Natural killer cell (primary cell): ENCODE results near the gene CHRNA1. TPM values are rescaled to one million over a fixed set of nuclear protein-coding genes. Genes with fewer than 3 reads are reported as not detected.
A peak's percentile ranks its signal among the peaks of the same experiment; 100 is the strongest.

ENCODE experiments used
- ATAC-seq, 3 donors: fragments of 150-1000 bp in 2 of 3; fragments of 200-7000 bp in 1 of 3; cut with Tn5 transposase; 1 replicate in 1 of 3; 2 replicates in 2 of 3; pipeline ENCODE4 v1.10.0; 2021; ENCODE audit warnings: mild to moderate bottlenecking in 2 of 3, moderate library complexity in 2 of 3
- DNase-seq, 2 donors: peaks; one replicate each; pipeline versions ENCODE4 v3.0.0 to v3.0.0-alpha.2; 2013 to 2021; ENCODE audit warnings: mixed read lengths in 1 of 2
- H3K27ac ChIP-seq: one replicate; pipeline ENCODE4 v1.5.1; 2013; ENCODE audit warnings: mild to moderate bottlenecking, low read length
- H3K27me3 ChIP-seq: one replicate; pipeline ENCODE4 v1.6.1; 2013; ENCODE audit warnings: low read length; ENCODE audit not compliant: control insufficient read depth, insufficient read depth
- H3K36me3 ChIP-seq: one replicate; pipeline ENCODE4 v1.6.1; 2013; ENCODE audit warnings: low read length; ENCODE audit not compliant: control insufficient read depth, insufficient read depth
- H3K4me1 ChIP-seq: one replicate; pipeline ENCODE4 v1.6.1; 2013; ENCODE audit warnings: low read length; ENCODE audit not compliant: control insufficient read depth, insufficient read depth
- H3K4me3 ChIP-seq: one replicate; pipeline ENCODE4 v1.5.1; 2013; ENCODE audit warnings: low read length
- H3K9me3 ChIP-seq: one replicate; pipeline ENCODE4 v1.6.1; 2013; ENCODE audit warnings: low read length; ENCODE audit not compliant: control insufficient read depth, insufficient read depth
- H3K27ac Mint-ChIP-seq, 2 donors: one replicate each; pipeline ENCODE4 v1.8.0; 2022; ENCODE audit warnings: mild to moderate bottlenecking in 2 of 2, mixed read lengths in 2 of 2, moderate library complexity in 1 of 2
- H3K27me3 Mint-ChIP-seq, 2 donors: one replicate each; pipeline ENCODE4 v1.8.0; 2022; ENCODE audit warnings: low read depth in 2 of 2, mixed read lengths in 2 of 2
- H3K36me3 Mint-ChIP-seq: one replicate; pipeline ENCODE4 v1.8.0; 2022; ENCODE audit warnings: mixed read lengths
- H3K4me1 Mint-ChIP-seq, 2 donors: one replicate each; pipeline ENCODE4 v1.8.0; 2022; ENCODE audit warnings: mixed read lengths in 2 of 2
- H3K4me3 Mint-ChIP-seq: one replicate; pipeline ENCODE4 v1.8.0; 2022; ENCODE audit warnings: mild to moderate bottlenecking, moderate library complexity, mixed read lengths
- H3K9me3 Mint-ChIP-seq, 2 donors: one replicate each; pipeline ENCODE4 v1.8.0; 2022; ENCODE audit warnings: mixed read lengths in 2 of 2
- CTCF ChIP-seq: fragments of 200-600 bp; IDR thresholded peaks from one replicate; pipeline ENCODE4 v1.8.0; 2022; ENCODE audit warnings: antibody characterized with exemption
- WGBS: methylation state at CpG from one replicate; pipeline ENCODE4 v1.1.7; 2013; ENCODE audit warnings: missing lambda C conversion rate; ENCODE audit not compliant: insufficient coverage; 5-methylcytosine and 5-hydroxymethylcytosine counted together
- intact Hi-C: fragments of 100-400 bp; cut with micrococcal nuclease; formaldehyde crosslinking; loops from one replicate; pipeline ENCODE4 v1.14.2; 2022
- total RNA-seq, 4 donors: library from RNA; stranded (reverse); fragments of 120-200 nt in 1 of 4; gene quantifications; one replicate each; pipeline versions ENCODE4 v1.2.3 to v1.2.4, GENCODE V29; 2013 to 2022

The CHRNA1 gene
- total RNA-seq, 3 donors from 2014 or later (not counting 1 experiment from before 2014, with no cell fraction given), result 0.23 TPM; not detected in 2

- Mint-ChIP-seq H3K27me3 (peaks cover 0 to 8% of the 10 kb centered on the region in 2 donors), H3K4me3 (no peak overlapping the region), H3K27ac (no peak overlapping the region), H3K4me1 (no peaks in the 10 kb centered on the region), H3K9me3 (no peaks in the 10 kb centered on the region), H3K36me3 (no peaks in the 10 kb centered on the region)
- intact Hi-C loops, result no loop called here
- WGBS, result 93% methylated on average over 14 of the region's 16 CpGs
- Histone ChIP-seq H3K27me3 (no peaks in the 10 kb centered on the region), H3K36me3 (no peaks in the 10 kb centered on the region), H3K4me1 (no peaks in the 10 kb centered on the region), H3K27ac (no peak overlapping the region), H3K4me3 (no peak overlapping the region), H3K9me3 (no peaks in the 10 kb centered on the region)
- no peak for TF ChIP-seq CTCF
- DNase-seq (no peak), ATAC-seq (no peak)
Observed at GRCh38 chr2:174789001-174789400, 24.7 kb upstream of the CHRNA1 start.

DNA sequence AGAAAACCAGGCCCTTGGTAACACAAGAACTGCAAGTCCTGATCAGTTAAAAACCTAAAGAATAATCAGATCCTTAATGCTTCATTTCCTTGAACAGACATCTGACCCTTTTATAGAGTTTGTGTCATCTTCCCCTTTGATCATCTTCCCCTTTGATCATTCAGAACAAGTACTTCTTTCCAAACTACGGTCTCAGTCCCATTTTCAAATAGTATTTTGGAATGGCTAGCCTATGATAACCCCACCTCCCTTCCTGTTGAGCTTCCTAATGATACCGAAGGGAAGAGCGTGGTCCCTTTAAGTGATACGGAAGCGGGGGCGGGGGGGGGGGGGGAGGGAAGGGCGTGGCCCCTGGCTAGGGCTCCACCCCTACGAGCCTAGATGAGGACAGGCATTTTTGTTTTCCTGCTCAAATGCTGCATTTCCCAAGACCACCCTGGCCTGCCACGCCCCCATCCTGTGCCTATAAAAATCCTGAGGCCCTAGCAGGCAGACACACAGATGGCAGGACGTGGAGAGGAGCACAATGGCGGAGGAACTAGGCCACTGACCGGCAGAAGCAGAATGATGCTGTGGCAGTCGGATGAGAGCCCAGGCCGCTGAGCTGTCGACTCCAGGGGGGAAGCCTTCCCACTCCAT, 24.1 kb upstream of the CHRNA1 start:
- Mint-ChIP-seq H3K27me3 (peaks cover 0 to 5% of the 10 kb centered on the region in 2 donors), H3K27ac (no peak overlapping the region), H3K36me3 (no peaks in the 10 kb centered on the region), H3K4me1 (no peaks in the 10 kb centered on the region), H3K4me3 (no peak overlapping the region), H3K9me3 (no peaks in the 10 kb centered on the region)
- DNase-seq, result peak in 1 of 2 donors; percentile 32
- 81% methylated on average over 13 of the region's 15 CpGs for WGBS
- Histone ChIP-seq H3K4me1 (no peaks in the 10 kb centered on the region), H3K27ac (no peak overlapping the region), H3K9me3 (no peaks in the 10 kb centered on the region), H3K36me3 (no peaks in the 10 kb centered on the region), H3K4me3 (no peak overlapping the region), H3K27me3 (no peaks in the 10 kb centered on the region)
- no peak for ATAC-seq
- TF ChIP-seq CTCF, result no peak
- intact Hi-C loops, result no loop called here

- Mint-ChIP-seq H3K4me3 (no peak overlapping the region), H3K9me3 (no peaks in the 10 kb centered on the region), H3K27me3 (peaks cover 0 to 4% of the 10 kb centered on the region in 2 donors), H3K27ac (no peak overlapping the region), H3K36me3 (no peaks in the 10 kb centered on the region), H3K4me1 (no peaks in the 10 kb centered on the region)
- WGBS, result 81% methylated on average over 5 of the region's 5 CpGs
- H3K4me1 ChIP-seq, result no peaks in the 10 kb centered on the region
- no peaks in the 10 kb centered on the region for H3K9me3 ChIP-seq
- DNase-seq, result no peak
- TF ChIP-seq CTCF, result no peak
- H3K4me3 ChIP-seq, result no peak overlapping the region
- no peak overlapping the region for H3K27ac ChIP-seq
- no peak for ATAC-seq
- H3K36me3 ChIP-seq, result no peaks in the 10 kb centered on the region
- intact Hi-C loops, result no loop called here
- no peaks in the 10 kb centered on the region for H3K27me3 ChIP-seq
Observed at GRCh38 chr2:174787487-174788205, 23.4 kb upstream of the CHRNA1 start.
